ENCODE measurements around the gene MED13L.

- TF ChIP-seq, protein P1, sequence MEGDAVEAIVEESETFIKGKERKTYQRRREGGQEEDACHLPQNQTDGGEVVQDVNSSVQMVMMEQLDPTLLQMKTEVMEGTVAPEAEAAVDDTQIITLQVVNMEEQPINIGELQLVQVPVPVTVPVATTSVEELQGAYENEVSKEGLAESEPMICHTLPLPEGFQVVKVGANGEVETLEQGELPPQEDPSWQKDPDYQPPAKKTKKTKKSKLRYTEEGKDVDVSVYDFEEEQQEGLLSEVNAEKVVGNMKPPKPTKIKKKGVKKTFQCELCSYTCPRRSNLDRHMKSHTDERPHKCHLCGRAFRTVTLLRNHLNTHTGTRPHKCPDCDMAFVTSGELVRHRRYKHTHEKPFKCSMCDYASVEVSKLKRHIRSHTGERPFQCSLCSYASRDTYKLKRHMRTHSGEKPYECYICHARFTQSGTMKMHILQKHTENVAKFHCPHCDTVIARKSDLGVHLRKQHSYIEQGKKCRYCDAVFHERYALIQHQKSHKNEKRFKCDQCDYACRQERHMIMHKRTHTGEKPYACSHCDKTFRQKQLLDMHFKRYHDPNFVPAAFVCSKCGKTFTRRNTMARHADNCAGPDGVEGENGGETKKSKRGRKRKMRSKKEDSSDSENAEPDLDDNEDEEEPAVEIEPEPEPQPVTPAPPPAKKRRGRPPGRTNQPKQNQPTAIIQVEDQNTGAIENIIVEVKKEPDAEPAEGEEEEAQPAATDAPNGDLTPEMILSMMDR (IDR thresholded peaks at IDR 0.05), result no peak
- no peak for TF ChIP-seq POLR2A (IDR thresholded peaks at IDR 0.05)
- TF ChIP-seq POLR2AphosphoS5 (IDR thresholded peaks at IDR 0.05), result no peak
Measured at GRCh38 chr12:116067892-116068291, 209.6 kb downstream of the MED13L start.
